Stimulated activated CD8-positive, alpha-beta memory T cell treated with anti-CD3 and anti-CD28 coated beads, Interleukin-12 subunit alpha, Interleukin-12 subunit beta, amount 100 ng/mL, for 24 hours (primary cell): ENCODE data around the gene AMACR.
"Not testable (repeated sequence)": the region's sequence is repeated elsewhere in the genome, so short reads cannot be mapped to it uniquely, and the experiment has no call there.

Experiments
- DNase-seq: peaks from one replicate; pipeline ENCODE4 v3.0.0-alpha.2; 2020; ENCODE audit errors: extremely low read depth

The AMACR gene

DNA sequence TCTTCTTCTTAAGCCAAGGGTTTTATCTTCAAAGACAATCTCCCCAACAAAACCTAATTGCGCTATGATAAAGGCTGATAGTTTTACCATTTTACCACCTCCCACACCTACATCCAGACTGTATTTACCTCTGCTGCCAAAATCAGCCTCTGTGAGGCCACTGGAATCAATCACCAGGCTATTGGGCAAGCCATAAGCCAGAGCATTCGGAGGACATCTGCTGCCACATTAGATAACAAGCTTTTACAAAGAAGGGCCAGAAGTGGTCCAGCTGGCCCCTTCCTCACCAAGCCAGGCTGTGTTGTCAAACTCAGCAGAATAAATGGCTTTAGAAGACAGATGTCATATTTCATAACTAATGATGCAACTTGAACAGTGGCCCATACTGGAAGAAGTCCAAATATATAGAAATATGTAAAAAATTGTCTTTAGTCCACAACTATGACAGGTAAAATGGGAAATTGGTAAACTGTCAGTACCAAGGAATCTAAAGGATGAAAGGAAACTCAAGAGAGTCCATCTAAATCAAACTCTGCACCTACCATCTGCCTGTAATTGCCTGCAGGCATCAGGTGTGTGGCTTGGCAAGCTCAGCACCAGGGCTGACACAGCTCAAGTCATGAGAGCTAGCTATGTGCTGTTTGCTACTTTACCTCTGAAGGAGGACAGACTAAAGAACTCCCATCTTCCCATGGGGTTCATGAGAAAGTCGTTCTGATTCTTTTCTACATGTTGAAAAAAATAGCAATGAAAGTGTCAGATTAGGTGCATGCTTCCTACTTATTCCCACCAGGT lies 39.4 kb downstream of the AMACR start:
- DNase-seq, result no peak

DNA sequence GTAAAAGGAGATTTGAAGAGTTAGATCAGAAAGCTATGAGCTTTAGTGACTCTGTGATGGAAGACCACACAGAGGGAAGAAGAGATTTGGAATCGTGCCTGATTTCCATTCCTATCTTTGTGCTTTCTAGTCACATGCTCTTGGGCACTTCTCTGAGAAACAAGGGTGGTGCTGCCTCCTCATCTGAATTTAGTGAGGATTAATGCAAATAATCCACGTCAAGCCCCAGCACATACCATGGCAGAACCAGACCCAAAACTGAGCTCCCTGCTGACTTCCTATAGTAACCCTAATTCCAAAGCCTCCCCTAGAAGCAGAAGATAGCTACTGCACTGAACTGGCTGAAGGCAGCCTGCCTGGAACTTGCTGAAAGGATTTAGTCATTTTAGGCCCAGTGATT lies 41.0 kb downstream of the AMACR start:
- DNase-seq, result no peak

DNA sequence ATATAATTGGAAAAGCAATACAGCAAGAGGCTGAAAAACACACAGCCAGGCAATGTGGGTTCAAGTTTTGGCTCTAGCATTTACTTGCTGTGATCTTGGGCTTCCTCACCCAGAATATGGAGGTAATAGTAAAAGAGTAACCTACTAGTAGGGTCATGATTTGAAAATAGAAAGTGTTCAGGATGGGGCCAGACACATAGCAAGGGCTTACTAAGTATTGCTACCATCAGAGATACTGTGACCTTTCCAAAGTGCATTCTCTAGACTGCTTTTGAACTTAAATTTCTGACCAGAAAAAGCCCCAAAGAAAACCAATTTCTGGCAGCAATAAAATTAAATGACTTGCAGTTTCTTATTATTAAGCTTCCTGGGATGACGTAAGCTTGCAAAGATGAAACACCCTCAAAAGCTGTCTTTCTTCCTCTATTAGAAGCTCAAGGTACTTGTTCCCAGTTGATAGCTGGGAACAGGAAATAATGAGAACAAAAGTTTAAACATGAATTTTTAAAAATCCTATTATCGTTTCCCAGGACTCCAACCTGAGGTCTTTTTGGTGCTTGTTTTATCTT lies 43.6 kb downstream of the AMACR start:
- no peak for DNase-seq

- DNase-seq, result no peak
Measured at GRCh38 chr5:33958176-33958575, 49.7 kb downstream of the AMACR start.

DNA sequence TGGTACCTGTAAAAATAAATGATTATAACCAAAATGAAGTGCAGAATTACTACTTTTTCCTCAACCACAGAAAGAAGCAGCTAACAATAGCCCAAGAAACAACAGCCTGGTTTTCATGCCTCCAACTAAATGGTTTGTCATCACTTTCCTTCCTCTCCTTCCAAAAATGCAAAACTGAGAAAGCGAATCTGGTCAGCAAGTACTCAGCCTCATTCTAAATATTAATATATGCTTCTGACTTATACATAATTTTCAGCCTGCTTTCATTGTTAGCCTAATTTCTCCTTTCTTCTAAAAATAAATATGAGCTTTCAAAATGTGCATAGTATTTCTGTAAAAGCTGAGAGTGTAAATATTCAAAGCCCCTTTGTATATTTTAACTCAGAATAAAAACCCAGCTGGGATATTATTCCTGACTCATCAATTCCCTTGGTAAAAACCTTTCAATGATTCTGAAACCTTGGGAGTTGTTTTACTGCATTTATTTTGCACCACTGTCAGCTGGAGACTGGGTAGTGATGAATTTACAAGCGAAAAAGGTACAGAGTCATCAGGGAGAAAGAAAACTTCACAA lies 50.2 kb downstream of the AMACR start:
- no peak for DNase-seq

DNA sequence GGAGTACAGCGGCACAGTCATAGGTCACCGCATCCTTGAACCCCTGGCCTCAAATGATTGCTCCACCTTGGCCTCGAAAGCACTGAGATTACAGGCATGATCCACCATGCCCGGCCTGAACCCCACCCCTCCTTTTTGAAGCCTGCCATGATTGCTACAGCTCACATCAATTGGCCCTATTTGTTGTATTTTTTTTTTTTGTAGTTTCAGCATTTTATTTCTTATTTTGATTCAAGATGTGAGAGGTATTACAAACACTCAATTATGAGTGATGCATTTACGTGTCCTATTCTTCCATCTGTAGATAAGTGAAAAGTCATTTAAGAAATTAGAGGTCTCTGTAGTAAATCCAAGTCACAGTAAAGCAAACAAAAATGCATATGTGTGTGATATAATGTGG lies 55.7 kb downstream of the AMACR start:
- DNase-seq, result not testable (repeated sequence)

DNA sequence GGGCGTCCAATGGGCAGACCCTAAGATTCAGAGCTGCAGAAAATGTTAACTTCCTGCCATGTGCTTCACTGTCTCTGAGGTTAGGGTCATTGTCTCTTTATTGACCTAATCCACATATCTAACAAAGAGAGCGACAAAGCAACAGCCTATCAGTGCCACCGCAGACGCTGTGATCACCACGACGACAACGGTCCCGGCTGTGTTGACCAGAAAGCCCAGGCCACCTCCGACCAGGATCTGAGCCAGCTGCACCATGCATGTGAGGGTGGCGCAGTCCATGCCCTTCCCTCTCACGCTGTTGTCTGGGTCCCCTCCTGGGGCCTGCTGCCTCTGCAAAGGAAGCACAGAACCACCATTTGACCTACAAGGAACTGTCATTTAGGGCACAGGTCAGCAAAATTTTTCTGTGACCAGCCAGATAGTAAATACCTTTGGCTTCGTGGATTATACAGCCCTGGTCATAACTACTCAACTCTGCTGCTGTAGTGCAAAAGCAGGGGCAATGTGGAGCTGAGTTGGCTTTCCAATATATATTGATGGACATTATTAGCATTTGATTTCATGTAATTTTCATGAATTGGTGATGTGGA lies 63.2 kb downstream of the AMACR start:
- DNase-seq, result no peak

DNA sequence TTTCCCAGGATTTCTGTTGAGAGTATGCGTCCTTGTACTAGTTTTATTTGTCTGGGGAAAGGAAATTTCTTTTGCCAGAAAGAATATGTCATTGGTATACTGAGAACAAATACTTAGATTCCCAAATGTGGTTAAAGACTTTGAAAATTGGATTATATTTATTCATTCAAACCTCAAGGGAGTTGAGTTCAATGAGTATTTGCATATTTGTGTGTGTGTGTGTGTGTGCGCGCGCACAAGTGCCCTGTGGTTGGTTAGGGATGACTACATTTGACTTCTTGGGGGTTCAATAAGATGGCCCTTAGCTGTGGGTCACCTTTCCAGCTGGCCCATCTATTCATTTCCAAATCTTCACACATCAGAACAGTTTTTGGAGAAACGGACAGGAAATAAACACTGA lies 66.8 kb downstream of the AMACR start:
- DNase-seq, result no peak

DNA sequence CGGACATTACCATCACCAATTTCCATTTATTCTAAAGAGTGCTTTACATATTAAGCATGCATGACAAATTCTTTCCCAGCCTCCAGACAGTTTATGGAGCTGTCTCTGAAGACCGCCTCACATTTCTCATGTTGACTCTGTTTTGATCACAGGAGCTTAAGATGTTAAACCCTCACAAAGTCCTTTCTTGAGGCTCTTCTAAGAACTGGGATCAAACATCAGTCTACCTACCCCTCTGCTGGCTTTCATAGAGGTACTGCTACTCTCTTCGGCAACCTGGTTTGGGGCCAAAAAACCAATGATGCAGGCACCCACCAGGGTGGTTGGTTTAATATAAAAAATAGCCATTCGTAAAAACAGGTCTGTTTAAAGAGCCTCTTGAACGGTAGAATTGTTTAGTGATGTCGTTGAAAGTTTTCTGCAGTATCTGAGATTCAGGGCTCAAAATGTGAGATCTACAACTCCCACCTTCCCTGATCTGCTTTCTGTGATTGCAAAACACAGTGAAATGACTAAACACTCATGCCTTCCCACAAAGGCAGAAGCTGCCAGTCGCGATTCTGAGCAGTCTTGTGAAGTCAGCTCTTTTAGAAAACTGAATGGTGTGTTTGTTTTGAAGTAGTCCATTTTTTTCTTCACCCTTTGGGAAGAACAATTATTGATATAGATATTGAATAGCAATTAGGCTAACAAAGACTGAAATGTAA lies 68.1 kb downstream of the AMACR start:
- no peak for DNase-seq

GRCh38 chr5:33938881-33939280 lies 69.0 kb downstream of the AMACR start:
- DNase-seq, result no peak

- DNase-seq, result no peak
Measured at GRCh38 chr5:33938507-33938796, 69.4 kb downstream of the AMACR start.

- DNase-seq, result no peak
Measured at GRCh38 chr5:33937707-33938506, 69.9 kb downstream of the AMACR start.

- DNase-seq, result no peak
Measured at GRCh38 chr5:33937017-33937706, 70.7 kb downstream of the AMACR start.

DNA sequence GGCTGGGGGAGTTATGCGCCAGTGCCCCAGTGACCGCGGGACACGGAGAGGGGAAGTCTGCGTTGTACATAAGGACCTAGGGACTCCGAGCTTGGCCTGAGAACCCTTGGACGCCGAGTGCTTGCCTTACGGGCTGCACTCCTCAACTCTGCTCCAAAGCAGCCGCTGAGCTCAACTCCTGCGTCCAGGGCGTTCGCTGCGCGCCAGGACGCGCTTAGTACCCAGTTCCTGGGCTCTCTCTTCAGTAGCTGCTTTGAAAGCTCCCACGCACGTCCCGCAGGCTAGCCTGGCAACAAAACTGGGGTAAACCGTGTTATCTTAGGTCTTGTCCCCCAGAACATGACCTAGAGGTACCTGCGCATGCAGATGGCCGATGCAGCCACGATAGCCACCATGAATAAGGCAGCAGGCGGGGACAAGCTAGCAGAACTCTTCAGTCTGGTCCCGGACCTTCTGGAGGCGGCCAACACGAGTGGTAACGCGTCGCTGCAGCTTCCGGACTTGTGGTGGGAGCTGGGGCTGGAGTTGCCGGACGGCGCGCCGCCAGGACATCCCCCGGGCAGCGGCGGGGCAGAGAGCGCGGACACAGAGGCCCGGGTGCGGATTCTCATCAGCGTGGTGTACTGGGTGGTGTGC lies 71.4 kb downstream of the AMACR start, which contains the start of gene RXFP3:
Gene RXFP3 (plus strand): TSS at position 6 of the 636 bp plus-strand sequence. CDS start 355 bp downstream, at position 361.
- DNase-seq, result no peak
